Liver (tissue), 9 donors: ENCODE results near the gene ITGA7. TPM values are rescaled to one million over a fixed set of nuclear protein-coding genes. Genes with fewer than 3 reads are reported as not detected.

Source experiments
- DNase-seq: peaks from one replicate; pipeline ENCODE4 v3.0.0-alpha.2; 2017; ENCODE audit warnings: low spot score
- H3K27ac ChIP-seq, 2 donors: one replicate each; pipeline ENCODE4 v1.7.0; 2013; ENCODE audit warnings: inconsistent platforms in 2 of 2, low read length in 2 of 2, control low read depth in 1 of 2, low read depth in 1 of 2, mild to moderate bottlenecking in 1 of 2
- H3K27me3 ChIP-seq, 4 donors: one replicate each; pipeline versions ENCODE4 v1.6.1 to v1.7.0; 2013; ENCODE audit warnings: low read length in 3 of 4, inconsistent platforms in 1 of 4, mild to moderate bottlenecking in 1 of 4, moderate library complexity in 1 of 4; ENCODE audit not compliant: control insufficient read depth in 4 of 4, insufficient read depth in 4 of 4
- H3K36me3 ChIP-seq, 4 donors: one replicate each; pipeline versions ENCODE4 v1.6.1 to v1.7.0; 2013; ENCODE audit warnings: low read length in 3 of 4, mild to moderate bottlenecking in 3 of 4, low read depth in 1 of 4, moderate library complexity in 1 of 4; ENCODE audit not compliant: control insufficient read depth in 4 of 4, insufficient read depth in 3 of 4
- H3K4me1 ChIP-seq, 4 donors: one replicate each; pipeline versions ENCODE4 v1.6.1 to v1.7.0; 2013; ENCODE audit warnings: low read length in 3 of 4, mild to moderate bottlenecking in 3 of 4, moderate library complexity in 1 of 4; ENCODE audit not compliant: control insufficient read depth in 4 of 4, insufficient read depth in 4 of 4
- H3K4me3 ChIP-seq, 3 donors: one replicate each; pipeline versions ENCODE4 v1.6.1 to v1.7.0; 2013; ENCODE audit warnings: low read length in 3 of 3, control low read depth in 1 of 3, low read depth in 1 of 3, mild to moderate bottlenecking in 1 of 3
- H3K9ac ChIP-seq, 2 donors: one replicate each; pipeline ENCODE4 v1.7.0; 2013; ENCODE audit warnings: low read length in 2 of 2, mild to moderate bottlenecking in 2 of 2, moderate library complexity in 2 of 2, control low read depth in 1 of 2, low read depth in 1 of 2
- H3K9me3 ChIP-seq, 4 donors: one replicate each; pipeline versions ENCODE4 v1.6.1 to v1.7.0; 2013; ENCODE audit warnings: low read length in 3 of 4; ENCODE audit not compliant: control insufficient read depth in 4 of 4
- EGR1 ChIP-seq, 2 donors: IDR thresholded peaks; 2 replicates each; pipeline ENCODE4 v1.6.1; 2016 to 2018; ENCODE audit warnings: antibody characterized with exemption in 2 of 2, low read depth in 2 of 2
- FOXA2 ChIP-seq: IDR thresholded peaks from 2 replicates; pipeline ENCODE4 v1.6.1; 2016; ENCODE audit warnings: antibody characterized with exemption
- GABPA ChIP-seq, 2 donors: IDR thresholded peaks in 1 of 2; conservative IDR thresholded peaks in 1 of 2; 2 replicates each; pipeline ENCODE4 v1.6.1; 2016; ENCODE audit warnings: antibody characterized with exemption in 2 of 2, mild to moderate bottlenecking in 1 of 2, moderate library complexity in 1 of 2
- HNF4A ChIP-seq, 2 donors: conservative IDR thresholded peaks; 2 replicates each; pipeline ENCODE4 v1.6.1; 2016; ENCODE audit warnings: antibody characterized with exemption in 2 of 2, mild to moderate bottlenecking in 2 of 2
- JUND ChIP-seq, 2 donors: IDR thresholded peaks; 2 replicates each; pipeline ENCODE4 v1.6.1; 2016; ENCODE audit warnings: antibody characterized with exemption in 2 of 2
- NR2F2 ChIP-seq: IDR thresholded peaks from 2 replicates; pipeline ENCODE4 v1.6.1; 2016; ENCODE audit warnings: antibody characterized with exemption
- RAD21 ChIP-seq, 2 donors: IDR thresholded peaks; 2 replicates each; pipeline ENCODE4 v1.6.1; 2016; ENCODE audit warnings: antibody characterized with exemption in 2 of 2, mild to moderate bottlenecking in 2 of 2
- RXRA ChIP-seq, 2 donors: IDR thresholded peaks; 2 replicates each; pipeline ENCODE4 v1.6.1; 2017 to 2018; ENCODE audit warnings: antibody characterized with exemption in 2 of 2, mild to moderate bottlenecking in 1 of 2
- SP1 ChIP-seq: IDR thresholded peaks from 2 replicates; pipeline ENCODE4 v1.6.1; 2018; ENCODE audit warnings: antibody characterized with exemption, mild to moderate bottlenecking
- TAF1 ChIP-seq: conservative IDR thresholded peaks from 2 replicates; pipeline ENCODE4 v1.6.1; 2016; ENCODE audit warnings: antibody characterized with exemption, mild to moderate bottlenecking
- WGBS: extraction: QIAGEN DNeasy Blood & Tissue Kit; methylation state at CpG from one replicate; pipeline ENCODE4 v1.1.7; 2013; 5-methylcytosine and 5-hydroxymethylcytosine counted together
- polyA plus RNA-seq, 2 donors: library from polyadenylated mRNA; stranded (reverse) in 1 of 2; unstranded in 1 of 2; fragments of 200-250 nt in 1 of 2; fragments of >200 nt in 1 of 2; fragmentation: Nextera tagmentation in 1 of 2; extraction: Ambion mirVana in 1 of 2; gene quantifications; one replicate each; pipeline versions ENCODE4 v1.2.1 to v1.2.3, GENCODE V29; 2013 to 2015
- total RNA-seq, 2 donors: library from RNA; depleted of rRNA; stranded (reverse); fragments of >200 nt; gene quantifications; one replicate each; pipeline ENCODE4 v1.2.3, GENCODE V29; 2014
- TF ChIP-seq, protein P1 (sequence below): IDR thresholded peaks from 2 replicates; pipeline ENCODE4 v1.6.1; 2016; ENCODE audit warnings: antibody characterized with exemption
- TF ChIP-seq, protein P2 (sequence below): IDR thresholded peaks from 2 replicates; pipeline ENCODE4 v1.6.1; 2016; ENCODE audit warnings: antibody characterized with exemption, mild to moderate bottlenecking
- TF ChIP-seq, protein P3 (sequence below): IDR thresholded peaks from 2 replicates; pipeline ENCODE4 v1.6.1; 2016; ENCODE audit warnings: antibody characterized with exemption
- TF ChIP-seq, protein P4 (sequence below): IDR thresholded peaks from 2 replicates; pipeline ENCODE4 v1.6.1; 2016; ENCODE audit warnings: antibody characterized with exemption
- donor health status: healthy.
- donor health status: healthy.
- donor health status: healthy.
- donor health status: healthy.
- donor health status: healthy.

Gene ITGA7
- total and polyA plus RNA-seq, 4 donors: 0.98 to 4.9 (median 3.3) TPM

DNA sequence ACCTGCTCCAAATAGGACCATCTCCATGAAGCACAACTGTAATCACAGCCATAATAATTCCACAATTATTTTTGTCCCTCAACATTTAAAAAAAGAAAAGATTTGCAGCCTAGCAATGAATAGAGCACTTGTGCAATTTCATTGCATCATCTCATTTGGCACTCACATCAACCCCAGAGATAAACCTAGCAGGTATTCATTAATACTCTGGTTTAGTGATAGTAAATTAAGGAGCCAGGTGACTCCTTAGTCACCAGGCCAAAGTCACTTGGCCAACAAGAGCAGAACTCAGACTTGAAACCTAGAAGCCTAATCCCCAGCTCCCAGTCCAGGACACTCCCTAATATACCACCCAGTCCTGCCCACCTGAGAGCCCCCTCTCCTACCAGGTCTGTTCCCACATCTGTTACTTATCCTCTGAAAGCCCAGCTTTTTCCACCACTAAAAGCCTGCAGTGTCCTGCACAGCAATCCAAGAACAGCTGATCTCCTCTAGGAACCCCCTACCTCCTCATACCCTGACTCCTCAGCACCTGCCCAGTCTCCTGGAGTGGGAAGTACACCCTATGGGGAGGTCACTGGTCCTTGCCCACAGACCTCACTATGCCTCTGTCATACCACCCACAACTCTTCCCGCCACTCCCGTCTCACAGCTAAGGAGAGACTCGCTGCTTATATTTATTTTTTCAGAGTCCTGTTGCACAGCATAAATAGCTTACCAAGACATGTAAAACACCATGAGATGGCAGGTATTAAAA is 48.9 kb downstream of the ITGA7 start:
- WGBS: 85% methylated on average over 3 of the region's 3 CpGs
- Histone ChIP-seq H3K4me3 (no peak overlapping the region), H3K9me3 (no peaks in the 10 kb centered on the region), H3K27ac (no peak overlapping the region), H3K27me3 (no peaks in the 10 kb centered on the region), H3K4me1 (peaks cover 0 to 21% (median 11%) of the 10 kb centered on the region in 4 donors), H3K36me3 (no peaks in the 10 kb centered on the region), H3K9ac (no peak overlapping the region)
- DNase-seq: no peak
- TF ChIP-seq, protein P1, sequence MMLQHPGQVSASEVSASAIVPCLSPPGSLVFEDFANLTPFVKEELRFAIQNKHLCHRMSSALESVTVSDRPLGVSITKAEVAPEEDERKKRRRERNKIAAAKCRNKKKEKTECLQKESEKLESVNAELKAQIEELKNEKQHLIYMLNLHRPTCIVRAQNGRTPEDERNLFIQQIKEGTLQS: peak; percentile 91
- TF ChIP-seq RXRA (IDR thresholded peaks at IDR 0.05): peak in 1 of 2 donors; percentile 20
- TF ChIP-seq SP1: no peak
- TF ChIP-seq, protein P2, sequence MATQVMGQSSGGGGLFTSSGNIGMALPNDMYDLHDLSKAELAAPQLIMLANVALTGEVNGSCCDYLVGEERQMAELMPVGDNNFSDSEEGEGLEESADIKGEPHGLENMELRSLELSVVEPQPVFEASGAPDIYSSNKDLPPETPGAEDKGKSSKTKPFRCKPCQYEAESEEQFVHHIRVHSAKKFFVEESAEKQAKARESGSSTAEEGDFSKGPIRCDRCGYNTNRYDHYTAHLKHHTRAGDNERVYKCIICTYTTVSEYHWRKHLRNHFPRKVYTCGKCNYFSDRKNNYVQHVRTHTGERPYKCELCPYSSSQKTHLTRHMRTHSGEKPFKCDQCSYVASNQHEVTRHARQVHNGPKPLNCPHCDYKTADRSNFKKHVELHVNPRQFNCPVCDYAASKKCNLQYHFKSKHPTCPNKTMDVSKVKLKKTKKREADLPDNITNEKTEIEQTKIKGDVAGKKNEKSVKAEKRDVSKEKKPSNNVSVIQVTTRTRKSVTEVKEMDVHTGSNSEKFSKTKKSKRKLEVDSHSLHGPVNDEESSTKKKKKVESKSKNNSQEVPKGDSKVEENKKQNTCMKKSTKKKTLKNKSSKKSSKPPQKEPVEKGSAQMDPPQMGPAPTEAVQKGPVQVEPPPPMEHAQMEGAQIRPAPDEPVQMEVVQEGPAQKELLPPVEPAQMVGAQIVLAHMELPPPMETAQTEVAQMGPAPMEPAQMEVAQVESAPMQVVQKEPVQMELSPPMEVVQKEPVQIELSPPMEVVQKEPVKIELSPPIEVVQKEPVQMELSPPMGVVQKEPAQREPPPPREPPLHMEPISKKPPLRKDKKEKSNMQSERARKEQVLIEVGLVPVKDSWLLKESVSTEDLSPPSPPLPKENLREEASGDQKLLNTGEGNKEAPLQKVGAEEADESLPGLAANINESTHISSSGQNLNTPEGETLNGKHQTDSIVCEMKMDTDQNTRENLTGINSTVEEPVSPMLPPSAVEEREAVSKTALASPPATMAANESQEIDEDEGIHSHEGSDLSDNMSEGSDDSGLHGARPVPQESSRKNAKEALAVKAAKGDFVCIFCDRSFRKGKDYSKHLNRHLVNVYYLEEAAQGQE: no peak
- TF ChIP-seq HNF4A (conservative IDR thresholded peaks at IDR 0.05): peak in 1 of 2 donors; percentile 35
- TF ChIP-seq RAD21 (IDR thresholded peaks at IDR 0.05): peak in 1 of 2 donors; percentile 18

DNA sequence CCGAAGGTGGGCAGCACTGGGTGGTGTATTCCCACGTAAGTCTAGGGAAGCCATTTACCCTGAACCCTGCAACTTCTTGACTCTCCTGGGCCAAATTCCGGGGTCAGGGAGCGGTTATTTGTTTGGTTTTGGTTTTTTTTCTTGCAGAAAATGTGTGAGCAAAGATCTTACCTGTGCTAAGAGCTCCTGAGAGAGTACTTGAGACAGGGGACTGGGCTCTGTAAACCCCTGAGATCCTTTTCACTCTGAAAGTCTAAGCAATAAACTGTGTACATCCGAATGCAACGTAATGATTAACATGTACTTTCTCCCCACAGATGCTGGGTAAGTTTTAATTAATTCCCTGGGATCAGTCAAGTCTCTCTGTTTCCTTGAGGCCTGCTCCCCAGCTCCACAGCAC is 49.5 kb downstream of the ITGA7 start:
- peaks cover 0 to 21% (median 11%) of the 10 kb centered on the region in 4 donors for H3K4me1 ChIP-seq
- H3K36me3 ChIP-seq: no peaks in the 10 kb centered on the region
- H3K9me3 ChIP-seq: no peaks in the 10 kb centered on the region
- no peak overlapping the region for H3K9ac ChIP-seq
- 51% methylated on average over 6 of the region's 6 CpGs for WGBS
- no peaks in the 10 kb centered on the region for H3K27me3 ChIP-seq
- H3K27ac ChIP-seq: no peak overlapping the region
- DNase-seq: no peak
- TF ChIP-seq EGR1 (IDR thresholded peaks at IDR 0.05; ENCODE audit: low read depth in 2 of 2) (no peak), JUND (IDR thresholded peaks at IDR 0.05) (no peak)
- no peak overlapping the region for H3K4me3 ChIP-seq

DNA sequence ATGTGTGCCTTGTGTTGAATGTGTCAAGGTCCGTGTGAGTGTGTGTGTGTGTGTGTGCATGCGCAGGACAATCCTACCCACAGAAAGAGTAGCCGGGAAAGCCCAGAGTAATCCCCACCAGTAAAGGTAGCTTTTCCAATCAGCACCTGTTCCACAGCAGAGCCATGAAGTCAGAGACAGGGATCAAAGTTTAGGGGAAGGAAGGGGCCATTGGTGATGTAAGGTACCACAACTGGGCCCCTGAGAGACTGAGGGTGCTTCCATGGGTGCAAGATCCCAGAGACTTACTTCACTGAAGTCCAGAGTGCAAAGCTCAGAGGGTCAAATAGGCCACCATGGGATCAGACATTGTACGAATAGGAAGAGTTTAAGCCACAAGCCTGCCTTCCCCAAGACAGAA is 50.5 kb downstream of the ITGA7 start:
- no peaks in the 10 kb centered on the region for H3K9me3 ChIP-seq
- no peak for DNase-seq
- no peak overlapping the region for H3K4me3 ChIP-seq
- no peak overlapping the region for H3K9ac ChIP-seq
- 88% methylated on average over 4 of the region's 4 CpGs for WGBS
- no peak for TF ChIP-seq EGR1 (IDR thresholded peaks at IDR 0.05; ENCODE audit: low read depth in 2 of 2)
- no peak for TF ChIP-seq TAF1
- TF ChIP-seq FOXA2: no peak
- TF ChIP-seq, protein P3, sequence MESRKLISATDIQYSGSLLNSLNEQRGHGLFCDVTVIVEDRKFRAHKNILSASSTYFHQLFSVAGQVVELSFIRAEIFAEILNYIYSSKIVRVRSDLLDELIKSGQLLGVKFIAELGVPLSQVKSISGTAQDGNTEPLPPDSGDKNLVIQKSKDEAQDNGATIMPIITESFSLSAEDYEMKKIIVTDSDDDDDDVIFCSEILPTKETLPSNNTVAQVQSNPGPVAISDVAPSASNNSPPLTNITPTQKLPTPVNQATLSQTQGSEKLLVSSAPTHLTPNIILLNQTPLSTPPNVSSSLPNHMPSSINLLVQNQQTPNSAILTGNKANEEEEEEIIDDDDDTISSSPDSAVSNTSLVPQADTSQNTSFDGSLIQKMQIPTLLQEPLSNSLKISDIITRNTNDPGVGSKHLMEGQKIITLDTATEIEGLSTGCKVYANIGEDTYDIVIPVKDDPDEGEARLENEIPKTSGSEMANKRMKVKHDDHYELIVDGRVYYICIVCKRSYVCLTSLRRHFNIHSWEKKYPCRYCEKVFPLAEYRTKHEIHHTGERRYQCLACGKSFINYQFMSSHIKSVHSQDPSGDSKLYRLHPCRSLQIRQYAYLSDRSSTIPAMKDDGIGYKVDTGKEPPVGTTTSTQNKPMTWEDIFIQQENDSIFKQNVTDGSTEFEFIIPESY: no peak
- TF ChIP-seq, protein P1: no peak
- no peak for TF ChIP-seq GABPA (IDR thresholded peaks at IDR 0.05 in 1 of 2, conservative IDR thresholded peaks at IDR 0.05 in 1 of 2)
- TF ChIP-seq NR2F2: no peak
- TF ChIP-seq, protein P4, sequence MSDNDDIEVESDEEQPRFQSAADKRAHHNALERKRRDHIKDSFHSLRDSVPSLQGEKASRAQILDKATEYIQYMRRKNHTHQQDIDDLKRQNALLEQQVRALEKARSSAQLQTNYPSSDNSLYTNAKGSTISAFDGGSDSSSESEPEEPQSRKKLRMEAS: no peak
- peaks cover 0 to 21% (median 11%) of the 10 kb centered on the region in 4 donors for H3K4me1 ChIP-seq
- H3K27ac ChIP-seq: no peak overlapping the region
- H3K27me3 ChIP-seq: no peaks in the 10 kb centered on the region
- no peaks in the 10 kb centered on the region for H3K36me3 ChIP-seq
